ENCODE results near the gene MPEG1.
A peak's percentile ranks its signal among the peaks of the same experiment; 100 is the strongest.

The MPEG1 gene

GRCh38 chr11:59173964-59174663 lies 38.6 kb downstream of the MPEG1 start:
- no peak for TF ChIP-seq CTCF (IDR thresholded peaks at IDR 0.05; ENCODE audit: insufficient read depth, low read depth, low read length, missing control alignments)
- DNase-seq (ENCODE audit: low read depth), result peak; percentile 68
- H3K4me3 ChIP-seq (ENCODE audit: low read depth, low read length), result peak overlapping the region; percentile 82

- peak overlapping the region; percentile 82 for H3K4me3 ChIP-seq (ENCODE audit: low read depth, low read length)
- TF ChIP-seq CTCF (IDR thresholded peaks at IDR 0.05; ENCODE audit: insufficient read depth, low read depth, low read length, missing control alignments), result no peak
- no peak for DNase-seq (ENCODE audit: low read depth)
Observed at GRCh38 chr11:59173080-59173963, 39.4 kb downstream of the MPEG1 start.

- no peak for TF ChIP-seq CTCF (IDR thresholded peaks at IDR 0.05; ENCODE audit: insufficient read depth, low read depth, low read length, missing control alignments)
- peak overlapping the region; percentile 82 for H3K4me3 ChIP-seq (ENCODE audit: low read depth, low read length)
- DNase-seq (ENCODE audit: low read depth), result peak; percentile 82
Observed at GRCh38 chr11:59172345-59173079, 40.2 kb downstream of the MPEG1 start.

GRCh38 chr11:59171508-59172322 lies 41.0 kb downstream of the MPEG1 start, which contains the start of gene DTX4:
Gene DTX4, plus strand, starts transcription at chr11:59172132. Its CDS starts 464 bp downstream, at chr11:59172596.
- DNase-seq (ENCODE audit: low read depth), result peak; percentile 95
- peak within 1 kb of the TSS; percentile 82 for H3K4me3 ChIP-seq (ENCODE audit: low read depth, low read length)
- peak; percentile 96 for TF ChIP-seq CTCF (IDR thresholded peaks at IDR 0.05; ENCODE audit: insufficient read depth, low read depth, low read length, missing control alignments)

GRCh38 chr11:59164028-59164427 lies 48.7 kb downstream of the MPEG1 start:
- no peak for TF ChIP-seq CTCF (IDR thresholded peaks at IDR 0.05; ENCODE audit: insufficient read depth, low read depth, low read length, missing control alignments)
- DNase-seq (ENCODE audit: low read depth), result no peak

More at GRCh38 chr11:59164028-59164427, 48.7 kb downstream of the MPEG1 start:
- H3K4me3 ChIP-seq (ENCODE audit: low read depth, low read length), result no peak overlapping the region
